GM18867 (cell line): ENCODE results near the gene IP6K2.
A peak's percentile ranks its signal among the peaks of the same experiment; 100 is the strongest.
"Not testable (repeated sequence)": the region's sequence is repeated elsewhere in the genome, so short reads cannot be mapped to it uniquely, and the experiment has no call there.

ENCODE experiments used
- ATAC-seq: cut with Tn5 transposase; IDR thresholded peaks from one replicate; pipeline ENCODE4 v1.9.1; 2021; ENCODE audit warnings: mild to moderate bottlenecking, moderate library complexity; ENCODE audit not compliant: unreplicated experiment

Gene IP6K2, protein sequence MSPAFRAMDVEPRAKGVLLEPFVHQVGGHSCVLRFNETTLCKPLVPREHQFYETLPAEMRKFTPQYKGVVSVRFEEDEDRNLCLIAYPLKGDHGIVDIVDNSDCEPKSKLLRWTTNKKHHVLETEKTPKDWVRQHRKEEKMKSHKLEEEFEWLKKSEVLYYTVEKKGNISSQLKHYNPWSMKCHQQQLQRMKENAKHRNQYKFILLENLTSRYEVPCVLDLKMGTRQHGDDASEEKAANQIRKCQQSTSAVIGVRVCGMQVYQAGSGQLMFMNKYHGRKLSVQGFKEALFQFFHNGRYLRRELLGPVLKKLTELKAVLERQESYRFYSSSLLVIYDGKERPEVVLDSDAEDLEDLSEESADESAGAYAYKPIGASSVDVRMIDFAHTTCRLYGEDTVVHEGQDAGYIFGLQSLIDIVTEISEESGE

DNA sequence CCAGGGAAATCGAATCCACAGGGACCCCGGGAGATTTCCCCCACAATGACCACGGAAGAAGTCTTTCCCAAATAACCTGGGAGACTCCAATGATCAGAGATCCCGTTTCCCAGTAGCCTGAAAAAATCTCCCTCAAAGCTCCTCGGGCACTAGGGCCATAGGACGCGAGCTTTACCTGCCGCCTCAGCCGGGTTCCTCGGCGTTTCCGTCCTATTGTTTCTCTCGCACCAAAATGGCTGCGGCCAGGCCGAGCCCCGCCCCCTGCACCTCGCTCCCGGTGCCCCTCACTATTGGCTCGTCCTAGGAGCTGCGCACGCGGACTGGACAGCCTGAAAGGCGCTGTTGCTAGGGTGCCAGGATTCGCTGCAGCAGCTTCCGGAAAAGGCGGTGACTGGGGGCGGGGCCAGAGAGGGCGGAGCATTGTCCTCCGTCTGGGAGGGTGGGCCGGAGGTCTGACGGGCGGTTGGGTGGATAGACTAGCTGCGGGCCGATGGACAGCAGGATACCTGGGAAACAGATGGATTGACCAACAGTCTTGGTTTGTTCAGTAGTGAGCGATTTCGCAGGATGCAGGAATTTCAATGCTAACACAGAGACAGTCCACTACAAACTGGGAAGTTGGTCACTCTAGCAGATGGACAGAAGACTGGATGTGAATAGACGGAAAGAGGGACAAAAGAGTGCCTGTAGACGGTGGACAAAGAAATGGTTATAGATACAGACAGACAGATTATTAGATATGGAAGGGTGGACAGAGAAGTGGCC lies at the start of gene IP6K2:
IP6K2 (minus strand) TSS at position 240 of the 765 bp plus-strand sequence. CDS start 21,930 bp downstream, outside the sequence.
- peak; percentile 96 for ATAC-seq

DNA sequence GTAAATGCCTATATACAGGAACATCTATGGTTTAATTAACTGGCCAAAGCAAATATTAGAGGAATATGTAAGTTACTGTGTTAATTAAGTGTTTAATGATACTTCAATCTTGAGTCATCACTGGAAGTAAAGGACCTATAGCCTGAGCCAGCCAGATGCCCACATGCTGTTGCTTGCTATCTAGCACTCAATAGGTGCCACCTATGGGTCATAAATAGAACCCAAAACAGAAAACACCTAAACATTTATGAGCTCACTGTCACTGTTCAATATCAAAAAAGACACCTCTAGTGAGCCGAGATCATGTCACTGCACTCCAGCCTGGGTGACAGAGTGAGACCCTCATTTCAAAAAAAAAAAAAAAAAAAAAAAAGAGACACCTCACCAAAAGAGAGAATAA lies 48.4 kb upstream of the IP6K2 start:
- no peak for ATAC-seq

DNA sequence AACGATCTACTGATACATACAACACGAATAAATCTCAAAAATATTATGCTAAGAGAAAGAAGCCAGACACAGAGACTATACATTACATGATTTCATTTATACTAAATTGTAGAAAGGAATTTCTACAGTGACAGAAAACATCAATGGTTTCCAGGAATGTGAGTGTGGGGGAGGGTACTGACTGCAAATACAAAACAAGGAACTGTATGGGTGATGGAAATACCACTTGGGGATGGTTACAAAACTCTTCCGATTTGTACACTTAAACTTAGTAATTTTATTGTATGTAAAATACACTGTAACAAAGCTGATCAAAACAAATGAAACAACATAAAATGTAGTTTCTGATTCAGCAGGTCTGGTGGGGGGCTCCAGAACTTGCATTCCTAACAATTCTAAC lies 45.8 kb upstream of the IP6K2 start:
- ATAC-seq, result no peak

DNA sequence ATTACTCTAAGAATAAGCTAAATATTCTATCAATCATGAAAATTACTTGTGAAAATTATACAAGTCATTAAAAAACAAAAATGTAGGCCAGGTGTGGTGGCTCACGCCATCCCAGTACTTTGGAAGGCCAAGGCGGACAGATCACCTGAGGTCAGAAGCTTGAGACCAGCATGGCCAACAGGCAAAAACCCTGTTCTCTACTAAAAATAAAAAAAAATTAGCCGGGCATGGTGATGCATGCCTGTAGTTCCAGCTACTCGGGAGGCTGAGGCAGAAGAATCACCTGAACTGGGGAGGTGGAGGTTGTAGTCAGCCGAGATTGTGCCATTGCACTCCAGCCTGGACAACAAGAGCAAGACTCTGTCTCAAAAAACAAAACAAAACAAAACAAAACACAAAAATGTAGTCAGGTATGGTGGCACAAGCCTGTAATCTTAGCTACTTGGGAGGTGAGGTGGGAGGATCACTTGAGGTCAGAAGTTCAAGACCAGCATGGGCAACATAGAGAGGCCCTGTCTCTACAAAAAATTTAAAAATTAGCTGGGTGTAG lies 43.0 kb upstream of the IP6K2 start:
- not testable (repeated sequence) for ATAC-seq

DNA sequence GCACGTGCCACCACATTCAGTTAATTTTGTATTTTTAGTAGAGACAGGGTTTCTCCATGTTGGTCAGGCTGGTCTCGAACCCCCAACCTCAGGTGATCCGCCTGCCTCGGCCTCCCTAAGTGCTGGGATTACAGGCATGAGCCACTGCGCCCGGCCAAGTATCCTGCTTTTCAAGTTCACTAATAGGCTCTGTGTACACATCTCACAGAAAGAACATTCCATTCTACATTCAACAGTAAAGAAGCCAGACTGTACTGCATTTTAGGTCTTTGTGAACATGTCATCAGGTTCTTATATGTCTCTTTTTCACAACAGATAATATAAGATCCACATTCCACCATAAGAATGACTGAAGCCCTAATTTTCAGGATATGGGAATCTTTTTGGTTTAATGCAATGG lies 42.5 kb upstream of the IP6K2 start:
- ATAC-seq, result not testable (repeated sequence)

DNA sequence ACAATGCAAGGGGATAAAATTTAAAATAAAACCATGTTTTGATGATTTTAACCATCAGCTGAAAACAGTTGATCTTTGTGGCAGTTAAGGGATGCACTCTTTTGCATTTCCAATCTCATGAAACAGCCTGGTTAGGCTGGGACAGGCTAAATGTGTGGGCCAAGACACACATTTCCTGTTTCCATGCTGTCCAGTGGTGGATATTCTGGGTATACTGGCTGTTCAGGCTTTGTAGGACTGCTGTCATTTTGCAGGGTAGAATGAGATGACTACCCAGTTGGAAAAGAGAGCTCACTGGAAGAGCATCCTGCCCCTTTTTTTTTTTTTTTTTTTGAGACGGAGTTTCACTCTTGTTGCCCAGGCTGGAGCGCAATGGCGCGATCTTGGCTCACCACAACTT lies 42.0 kb upstream of the IP6K2 start:
- ATAC-seq, result no peak

DNA sequence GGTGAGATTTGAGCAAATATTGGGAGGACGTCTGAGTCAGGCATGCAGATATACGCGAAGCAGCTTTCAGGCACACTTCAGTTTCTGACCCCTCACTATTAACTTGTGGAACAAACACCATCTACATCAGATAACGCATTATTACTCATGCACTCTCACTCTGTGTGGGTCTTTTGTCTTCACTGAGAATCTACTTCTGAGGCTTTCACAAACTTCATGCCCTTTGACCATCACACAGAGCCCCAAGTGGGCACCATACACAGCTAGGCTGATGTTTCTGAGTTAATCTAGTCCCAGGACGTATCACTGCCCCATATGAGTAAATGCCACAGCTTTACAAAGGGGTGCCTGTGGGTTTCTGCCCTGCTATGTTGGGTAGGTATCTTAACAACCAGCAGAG lies 39.6 kb upstream of the IP6K2 start:
- no peak for ATAC-seq

DNA sequence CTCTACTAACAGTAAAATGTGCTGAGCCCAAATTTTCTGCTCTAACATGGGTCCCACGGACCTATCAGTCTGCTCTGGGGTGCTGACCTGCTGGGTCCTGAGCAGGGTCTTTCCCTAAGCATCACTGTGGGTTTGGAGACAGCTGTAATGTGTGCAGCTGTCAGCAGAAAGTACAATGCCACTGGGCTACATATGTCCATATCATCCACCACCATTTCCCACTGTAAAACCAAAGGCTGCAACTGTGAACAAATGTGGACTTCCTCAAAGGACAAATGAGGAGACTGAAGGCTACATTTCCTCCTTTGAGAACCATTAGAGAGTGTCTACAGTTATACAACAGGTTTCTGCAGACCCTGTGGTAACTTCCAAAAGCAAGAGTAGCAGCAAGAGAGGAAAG lies 33.8 kb upstream of the IP6K2 start:
- no peak for ATAC-seq

DNA sequence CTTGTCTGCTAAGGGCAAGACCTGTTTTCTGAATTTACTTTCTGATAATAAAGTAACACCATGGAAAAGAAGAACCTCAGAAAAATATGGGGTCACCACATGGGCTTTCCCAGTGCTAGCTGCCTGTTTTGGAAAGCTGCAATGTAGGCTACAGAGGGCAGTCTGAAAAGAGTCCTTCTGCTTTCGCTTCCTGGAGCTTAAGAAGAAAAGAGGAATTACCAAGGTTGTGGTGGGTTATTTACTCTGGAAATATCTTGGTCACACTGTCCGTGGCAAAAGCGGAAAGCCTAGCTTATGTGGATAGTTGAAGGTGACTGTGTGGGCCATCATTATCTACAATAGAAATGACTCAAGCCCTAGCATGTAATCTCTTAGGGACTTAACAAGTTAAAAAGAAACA lies 31.7 kb upstream of the IP6K2 start:
- no peak for ATAC-seq

DNA sequence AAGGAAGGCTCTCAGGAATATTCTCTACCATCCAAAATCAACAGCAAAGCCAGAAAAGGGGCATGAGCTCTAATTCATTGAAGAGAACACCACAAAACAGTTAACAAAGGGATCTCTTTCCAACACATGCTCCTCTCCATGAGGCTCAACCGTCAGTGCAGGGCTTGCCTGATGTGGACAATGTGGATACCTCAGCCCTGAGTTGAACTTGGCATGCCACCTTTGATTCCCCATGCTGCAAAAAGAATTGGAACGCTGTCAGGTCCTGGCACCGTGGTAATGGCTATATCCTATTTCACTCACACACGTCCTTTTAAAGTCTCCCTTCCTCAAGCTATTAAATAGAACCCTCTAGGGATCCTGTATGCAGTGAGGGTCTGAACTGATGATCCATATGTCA lies 30.7 kb upstream of the IP6K2 start:
- no peak for ATAC-seq

DNA sequence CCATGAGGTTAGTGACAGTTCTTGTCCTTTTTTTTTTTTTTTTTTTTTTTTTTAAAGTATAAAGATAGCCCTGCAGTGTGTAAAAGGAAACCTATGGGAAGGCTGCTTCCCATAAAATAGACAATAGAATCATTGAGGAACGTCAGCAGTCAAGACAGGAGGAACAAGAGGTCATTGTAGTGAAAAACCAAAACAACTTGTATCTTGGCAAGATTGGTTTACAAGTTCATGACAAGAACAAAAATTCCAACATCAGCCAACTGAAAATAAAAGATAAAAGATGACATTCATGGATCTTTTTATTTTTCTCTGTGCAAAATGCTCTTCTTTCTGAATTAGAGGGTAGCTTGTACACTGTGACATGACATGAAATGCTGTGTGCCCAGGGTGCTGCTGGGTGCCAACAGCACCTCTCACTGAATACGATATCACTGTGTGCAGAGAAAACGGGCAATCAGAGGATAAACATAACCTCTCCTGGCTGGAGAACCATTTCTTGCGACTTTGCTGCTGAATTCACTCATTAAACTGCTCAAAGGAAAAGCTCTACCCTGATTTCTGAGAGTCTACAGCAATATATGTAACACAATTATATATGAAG lies 30.1 kb upstream of the IP6K2 start:
- ATAC-seq, result no peak

DNA sequence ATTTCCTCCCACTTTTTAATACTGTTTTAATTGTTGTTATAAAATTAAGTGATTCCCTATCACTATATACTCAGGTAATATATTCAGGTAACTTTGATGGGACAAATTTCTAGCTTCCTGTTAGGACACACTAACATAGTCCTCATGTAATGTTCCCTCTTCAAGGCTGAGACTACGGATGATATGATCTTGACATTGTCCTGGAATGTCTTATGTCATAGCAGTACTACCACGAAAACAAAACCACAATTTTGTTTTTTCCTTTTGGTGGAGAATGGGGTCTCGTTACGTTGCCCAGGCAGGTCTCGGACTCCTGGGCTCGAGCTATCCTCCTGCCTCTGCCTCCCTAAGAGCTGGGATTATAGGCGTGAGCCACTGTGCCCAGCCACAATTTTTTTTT lies 26.8 kb upstream of the IP6K2 start:
- no peak for ATAC-seq

DNA sequence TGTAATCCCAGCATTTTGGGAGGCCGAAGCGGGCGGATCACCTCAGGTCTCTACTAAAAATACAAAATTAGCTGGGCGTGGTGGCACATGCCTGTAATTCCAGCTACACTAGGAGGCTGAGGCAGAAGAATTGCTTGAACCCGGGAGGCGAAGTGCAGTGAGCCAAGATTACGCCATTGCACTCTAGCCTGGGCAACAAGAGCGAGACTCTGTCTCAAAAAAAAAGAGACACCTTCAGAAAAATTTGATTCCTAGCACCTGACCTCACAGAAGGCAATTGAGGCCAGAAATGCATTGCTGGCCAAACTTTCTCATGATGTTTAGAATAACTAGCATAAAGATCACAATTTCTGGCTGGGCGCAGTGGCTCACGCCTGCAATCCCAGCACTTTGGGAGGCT lies 24.2 kb upstream of the IP6K2 start:
- ATAC-seq, result not testable (repeated sequence)

DNA sequence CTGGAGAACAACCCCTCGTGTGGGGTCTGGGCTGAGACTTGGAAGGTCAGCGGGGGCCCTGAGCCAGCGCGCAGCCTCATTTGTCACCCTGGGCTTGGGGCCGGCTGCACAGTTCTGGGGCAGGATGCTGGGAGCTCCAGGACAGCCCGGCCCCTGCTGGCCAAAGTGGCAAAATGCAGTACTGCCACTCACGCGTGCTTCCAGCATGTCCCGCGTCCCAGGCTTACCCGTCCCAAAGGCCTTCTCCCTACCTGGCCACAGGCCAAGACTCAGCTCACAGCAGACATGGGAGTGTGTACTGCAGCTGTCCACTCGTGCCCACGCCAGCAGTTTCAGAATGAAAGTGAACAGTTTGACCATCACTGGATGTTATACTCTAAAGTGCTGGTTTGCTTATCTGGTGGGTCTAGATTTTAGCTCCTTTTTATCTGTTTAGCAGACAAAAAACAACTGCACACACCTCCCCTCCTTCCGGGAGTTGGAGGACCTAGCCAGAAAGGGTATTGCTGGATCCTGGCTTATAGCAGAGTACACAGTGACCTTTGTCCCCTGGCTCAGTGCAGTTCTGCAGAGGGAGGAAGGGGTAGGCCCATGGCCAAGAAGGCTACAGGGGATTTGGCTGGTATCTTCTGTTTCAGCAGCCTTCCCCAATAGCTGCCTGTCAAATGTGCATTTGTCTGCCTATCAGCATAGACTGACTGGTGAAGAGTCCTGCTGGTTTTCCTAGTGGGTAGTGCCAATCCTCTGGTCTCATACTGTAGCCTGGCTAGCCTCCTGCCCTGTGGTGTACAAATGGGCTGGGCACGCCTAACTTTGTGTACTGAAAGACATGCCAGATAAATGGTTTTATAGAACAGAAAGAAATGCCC lies 23.2 kb upstream of the IP6K2 start:
- ATAC-seq, result peak; percentile 78

DNA sequence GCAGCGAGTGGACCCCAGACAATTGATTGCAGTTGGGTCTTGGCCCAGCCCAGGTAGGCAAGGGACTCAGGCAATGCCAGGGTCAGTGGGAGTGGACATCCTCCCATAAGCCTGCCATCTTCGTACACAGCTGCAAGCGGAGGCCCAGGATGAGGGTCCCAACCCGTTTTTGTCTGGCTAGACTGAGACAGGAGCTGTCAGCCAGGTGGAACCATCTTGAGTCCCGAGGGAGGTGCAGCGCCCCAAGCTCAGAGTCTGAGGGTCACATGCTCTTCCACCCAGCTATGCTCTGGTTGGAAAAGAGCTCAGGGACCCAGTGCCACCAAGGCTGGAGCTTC lies 22.6 kb upstream of the IP6K2 start:
- ATAC-seq, result no peak

DNA sequence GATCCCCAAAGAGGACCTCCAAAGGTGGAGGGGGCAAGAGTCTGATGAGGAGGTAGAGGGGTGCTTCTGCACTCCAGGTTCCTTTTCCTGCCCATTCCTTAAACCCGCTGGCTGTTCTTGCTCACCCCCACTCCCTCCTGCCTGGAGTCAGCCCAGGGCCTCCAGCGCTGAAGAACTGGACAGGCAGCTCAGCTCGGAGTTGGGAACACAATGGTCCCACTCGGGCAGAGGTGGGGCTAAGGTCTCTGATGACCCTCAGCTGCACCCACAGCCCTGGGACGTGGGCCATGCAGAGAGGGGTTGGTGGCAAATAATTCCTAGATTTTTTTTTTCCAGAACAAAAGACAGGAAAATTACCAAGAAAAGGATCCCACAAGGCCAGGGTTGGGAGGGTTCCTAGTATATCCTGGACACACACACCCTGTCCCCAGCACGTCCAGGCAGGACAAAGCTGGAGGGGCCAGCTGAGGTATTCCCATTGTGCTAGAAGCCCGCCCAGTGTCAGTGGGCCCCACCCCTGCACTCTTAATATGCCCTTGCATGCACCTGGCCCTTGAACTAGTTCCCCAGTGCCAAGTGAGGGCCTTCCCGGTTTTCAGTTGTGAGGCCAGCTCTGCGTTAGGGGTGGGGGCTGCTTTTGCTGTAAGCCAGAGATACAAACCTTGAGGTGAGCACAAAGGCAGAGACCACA lies 22.1 kb upstream of the IP6K2 start:
- ATAC-seq, result no peak

DNA sequence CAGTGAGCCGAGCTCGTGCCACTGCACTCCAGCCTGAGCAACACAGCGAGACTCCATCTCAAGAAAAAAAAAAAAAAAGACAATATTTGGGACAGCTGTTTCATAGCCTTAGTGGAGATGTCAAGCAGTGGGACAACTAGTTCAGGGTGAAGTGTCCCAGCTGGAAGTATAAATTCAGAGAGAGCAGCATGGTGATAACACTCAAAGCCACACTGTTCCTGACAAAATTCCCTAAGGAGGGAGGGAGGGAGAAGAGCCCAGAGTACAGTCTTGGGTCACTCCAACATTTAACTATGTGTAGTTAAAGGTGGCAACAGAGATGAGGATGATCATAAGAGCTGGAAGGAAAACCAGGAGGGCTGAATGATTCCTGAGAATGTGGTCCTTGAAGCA lies 21.1 kb upstream of the IP6K2 start:
- no peak for ATAC-seq

DNA sequence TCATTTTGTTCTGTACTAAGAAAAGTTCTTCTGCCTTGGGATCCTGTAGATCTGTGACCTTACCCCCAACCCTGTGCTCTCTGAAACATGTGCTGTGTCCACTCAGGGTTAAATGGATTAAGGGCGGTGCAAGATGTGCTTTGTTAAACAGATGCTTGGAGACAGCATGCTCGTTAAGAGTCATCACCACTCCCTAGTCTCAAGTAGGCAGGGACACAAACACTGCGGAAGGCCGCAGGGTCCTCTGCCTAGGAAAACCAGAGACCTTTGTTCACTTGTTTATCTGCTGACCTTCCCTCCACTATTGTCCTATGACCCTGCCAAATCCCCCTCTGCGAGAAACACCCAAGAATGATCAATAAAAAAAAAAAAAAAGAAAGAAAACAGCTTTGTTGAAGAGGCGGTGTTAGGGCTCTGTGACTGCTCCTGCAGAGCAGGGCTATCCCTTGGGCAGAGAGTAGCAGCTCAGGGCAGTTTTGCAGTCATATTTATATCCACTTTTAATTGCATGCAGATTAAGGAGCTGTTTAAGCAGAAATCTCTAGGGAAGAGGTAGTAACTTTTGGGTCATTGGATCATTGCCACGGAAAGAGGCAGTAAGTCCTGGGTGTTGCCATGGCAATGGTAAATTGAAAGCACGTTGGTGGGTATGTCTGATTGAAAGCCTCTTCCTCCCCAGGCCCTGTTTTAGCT lies 18.2 kb upstream of the IP6K2 start:
- not testable (repeated sequence) for ATAC-seq

DNA sequence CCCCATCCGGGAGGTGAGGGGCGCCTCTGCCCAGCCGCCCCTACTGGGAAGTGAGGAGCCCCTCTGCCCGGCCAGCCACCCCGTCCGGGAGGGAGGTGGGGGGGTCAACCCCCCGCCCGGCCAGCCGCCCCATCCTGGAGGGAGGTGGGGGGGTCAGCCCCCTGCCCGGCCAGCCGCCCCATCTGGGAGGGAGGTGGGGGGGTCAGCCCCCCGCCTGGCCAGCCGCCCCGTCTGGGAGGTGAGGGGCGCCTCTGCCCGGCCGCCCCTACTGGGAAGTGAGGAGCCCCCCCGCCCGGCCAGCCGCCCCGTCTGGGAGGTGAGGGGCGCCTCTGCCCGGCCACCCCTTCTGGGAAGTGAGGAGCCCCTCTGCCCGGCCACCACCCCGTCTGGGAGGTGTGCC lies 17.5 kb upstream of the IP6K2 start:
- not testable (repeated sequence) for ATAC-seq
